Tibial nerve (tissue), 4 donors: ENCODE results near the gene ASMTL. TPM values are rescaled to one million over a fixed set of nuclear protein-coding genes. Genes with fewer than 3 reads are reported as not detected.

ENCODE experiments used
- DNase-seq, 2 donors: peaks; one replicate each; pipeline ENCODE4 v3.0.0-alpha.2; 2019; ENCODE audit warnings: low spot score in 2 of 2
- H3K27ac ChIP-seq, 4 donors: fragments of 200-600 bp; sonication (generic) in 3 of 4; one replicate each; pipeline ENCODE4 v1.5.1; 2017 to 2019; ENCODE audit warnings: mild to moderate bottlenecking in 1 of 4
- H3K27me3 ChIP-seq, 2 donors: fragments of 200-600 bp; sonication (generic) in 1 of 2; one replicate each; pipeline versions ENCODE4 v1.5.1 to v1.6.0; 2017 to 2019
- H3K36me3 ChIP-seq, 3 donors: fragments of 200-600 bp; sonication (generic); one replicate each; pipeline ENCODE4 v1.5.1; 2018 to 2019
- H3K4me1 ChIP-seq, 4 donors: fragments of 200-600 bp; sonication (generic) in 3 of 4; one replicate each; pipeline ENCODE4 v1.5.1; 2017 to 2019
- H3K4me3 ChIP-seq, 4 donors: fragments of 200-600 bp; sonication (generic) in 3 of 4; one replicate each; pipeline ENCODE4 v1.5.1; 2017 to 2019; ENCODE audit warnings: mild to moderate bottlenecking in 1 of 4, moderate library complexity in 1 of 4
- H3K9me3 ChIP-seq, 4 donors: fragments of 200-600 bp; sonication (generic) in 3 of 4; one replicate each; pipeline ENCODE4 v1.5.1; 2017 to 2019
- EP300 ChIP-seq, 2 donors: sonication (generic); formaldehyde crosslinking; IDR thresholded peaks; one replicate each; pipeline ENCODE4 v1.6.1; 2017; ENCODE audit warnings: antibody characterized with exemption in 2 of 2, mild to moderate bottlenecking in 1 of 2
- POLR2A ChIP-seq, 2 donors: fragments of 450-650 bp; IDR thresholded peaks; one replicate each; pipeline ENCODE4 v1.6.1; 2017; ENCODE audit warnings: antibody characterized with exemption in 2 of 2, mild to moderate bottlenecking in 2 of 2, moderate library complexity in 2 of 2
- WGBS, 2 donors: methylation state at CpG; one replicate each; pipeline ENCODE4 v1.1.5; 2018; 5-methylcytosine and 5-hydroxymethylcytosine counted together
- total RNA-seq, 4 donors: library from RNA; depleted of rRNA; stranded (reverse); fragments of >200 nt; gene quantifications; one replicate each; pipeline ENCODE4 v1.1.0, GENCODE V29; 2016
- TF ChIP-seq, protein P1 (sequence below), 5 experiments: fragments of 200-600 bp in 3 of 5; fragments of 450-650 bp in 2 of 5; sonication (generic) in 3 of 5; IDR thresholded peaks; one replicate each; pipeline ENCODE4 v1.5.1; 2016 to 2019; ENCODE audit warnings: antibody characterized with exemption in 5 of 5, mild to moderate bottlenecking in 3 of 5, moderate library complexity in 2 of 5

Gene ASMTL
- total RNA-seq, 4 donors from 2014 or later = 25.1 to 47.2 (median 43.3) TPM

GRCh38 chrX:1488745-1489144 lies 36.0 kb upstream of the ASMTL start:
- WGBS, 2 donors = 81 to 91% methylated on average over 1 of the region's 1 CpG
- H3K27ac ChIP-seq = no peak overlapping the region
- H3K36me3 ChIP-seq = no peaks in the 10 kb centered on the region
- no peak for TF ChIP-seq POLR2A (IDR thresholded peaks at IDR 0.05)
- TF ChIP-seq, protein P1, sequence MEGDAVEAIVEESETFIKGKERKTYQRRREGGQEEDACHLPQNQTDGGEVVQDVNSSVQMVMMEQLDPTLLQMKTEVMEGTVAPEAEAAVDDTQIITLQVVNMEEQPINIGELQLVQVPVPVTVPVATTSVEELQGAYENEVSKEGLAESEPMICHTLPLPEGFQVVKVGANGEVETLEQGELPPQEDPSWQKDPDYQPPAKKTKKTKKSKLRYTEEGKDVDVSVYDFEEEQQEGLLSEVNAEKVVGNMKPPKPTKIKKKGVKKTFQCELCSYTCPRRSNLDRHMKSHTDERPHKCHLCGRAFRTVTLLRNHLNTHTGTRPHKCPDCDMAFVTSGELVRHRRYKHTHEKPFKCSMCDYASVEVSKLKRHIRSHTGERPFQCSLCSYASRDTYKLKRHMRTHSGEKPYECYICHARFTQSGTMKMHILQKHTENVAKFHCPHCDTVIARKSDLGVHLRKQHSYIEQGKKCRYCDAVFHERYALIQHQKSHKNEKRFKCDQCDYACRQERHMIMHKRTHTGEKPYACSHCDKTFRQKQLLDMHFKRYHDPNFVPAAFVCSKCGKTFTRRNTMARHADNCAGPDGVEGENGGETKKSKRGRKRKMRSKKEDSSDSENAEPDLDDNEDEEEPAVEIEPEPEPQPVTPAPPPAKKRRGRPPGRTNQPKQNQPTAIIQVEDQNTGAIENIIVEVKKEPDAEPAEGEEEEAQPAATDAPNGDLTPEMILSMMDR (IDR thresholded peaks at IDR 0.05) = no peak
- no peak for TF ChIP-seq EP300 (IDR thresholded peaks at IDR 0.05)
- no peaks in the 10 kb centered on the region for H3K27me3 ChIP-seq
- no peak for DNase-seq
- H3K9me3 ChIP-seq = peaks cover 0 to 22% (median 0%) of the 10 kb centered on the region in 4 donors
- peaks cover 0 to 5% (median 0%) of the 10 kb centered on the region in 4 donors for H3K4me1 ChIP-seq
- no peak overlapping the region for H3K4me3 ChIP-seq

DNA sequence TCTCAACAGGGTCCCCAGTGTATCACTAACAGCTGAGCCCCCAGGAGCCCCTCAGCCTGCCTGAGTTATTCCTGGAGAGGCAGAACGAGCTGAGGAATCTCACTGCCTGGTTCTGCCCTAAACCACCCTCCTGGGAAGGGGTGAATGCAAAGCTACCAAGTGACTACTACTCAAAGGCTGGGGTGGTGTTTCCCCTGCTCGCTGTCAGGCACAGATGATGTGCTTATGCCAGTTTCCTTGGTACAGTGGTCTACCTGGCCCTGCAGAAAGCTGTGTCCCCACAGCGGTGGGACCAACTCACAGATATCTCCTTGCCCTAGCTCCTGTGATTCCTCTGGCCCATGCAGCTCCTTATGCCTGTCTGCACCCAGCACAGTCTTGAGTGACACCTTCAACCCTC lies 35.4 kb upstream of the ASMTL start:
- Histone ChIP-seq H3K27ac (no peak overlapping the region), H3K4me3 (no peak overlapping the region), H3K4me1 (no peaks in the 10 kb centered on the region), H3K36me3 (no peaks in the 10 kb centered on the region), H3K27me3 (no peaks in the 10 kb centered on the region), H3K9me3 (peaks cover 0 to 22% (median 0%) of the 10 kb centered on the region in 4 donors)
- TF ChIP-seq EP300 (IDR thresholded peaks at IDR 0.05) (no peak), POLR2A (IDR thresholded peaks at IDR 0.05) (no peak)
- TF ChIP-seq, protein P1 (IDR thresholded peaks at IDR 0.05) = no peak
- no peak for DNase-seq
- 75 to 84% methylated on average over 3 of the region's 3 CpGs for WGBS, 2 donors

- Histone ChIP-seq H3K4me1 (no peaks in the 10 kb centered on the region), H3K4me3 (no peak overlapping the region), H3K9me3 (peaks cover 0 to 18% (median 0%) of the 10 kb centered on the region in 4 donors), H3K27me3 (no peaks in the 10 kb centered on the region), H3K27ac (no peak overlapping the region), H3K36me3 (no peaks in the 10 kb centered on the region)
- no peak for DNase-seq
- WGBS, 2 donors = 83 to 94% methylated on average over 5 of the region's 5 CpGs
- TF ChIP-seq, protein P1 (IDR thresholded peaks at IDR 0.05) = no peak
- TF ChIP-seq POLR2A (IDR thresholded peaks at IDR 0.05) = no peak
- no peak for TF ChIP-seq EP300 (IDR thresholded peaks at IDR 0.05)
These were observed 34.7 kb upstream of the ASMTL start for GRCh38 chrX:1487401-1487800.

DNA sequence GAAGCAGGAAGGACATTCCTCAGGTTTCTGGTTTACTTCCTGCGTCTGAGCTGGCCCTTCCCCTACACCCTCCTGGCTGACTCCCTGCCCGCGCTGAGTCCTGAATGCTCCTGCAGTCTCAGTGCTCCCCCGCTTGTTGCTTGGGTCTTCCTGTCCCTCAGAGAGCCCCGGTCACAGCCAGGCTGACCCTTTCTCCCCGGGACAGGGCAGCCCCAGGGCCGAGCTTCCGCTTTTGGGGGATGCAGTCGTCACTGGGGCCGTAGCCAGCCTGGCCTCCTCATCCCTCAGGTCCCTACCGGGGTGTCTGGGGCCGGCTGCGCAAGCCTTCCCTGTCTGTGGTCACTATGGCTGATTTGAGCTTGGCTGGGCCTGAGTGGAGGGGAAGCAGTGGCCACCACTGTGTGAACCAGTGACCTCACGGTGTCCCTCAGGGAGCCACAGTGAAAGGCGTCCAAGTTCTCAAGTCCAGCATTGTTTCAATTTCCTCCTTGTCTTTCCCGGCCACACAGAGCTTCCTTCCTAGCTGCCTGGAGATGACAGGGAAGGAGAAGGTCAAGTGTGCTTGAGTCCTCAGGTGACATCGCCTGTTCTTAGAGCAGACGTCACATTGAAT lies 34.1 kb upstream of the ASMTL start:
- Histone ChIP-seq H3K9me3 (peaks cover 0 to 13% (median 0%) of the 10 kb centered on the region in 4 donors), H3K36me3 (no peaks in the 10 kb centered on the region), H3K27ac (peak overlapping the region in 1 of 4 donors; percentile 65), H3K27me3 (no peaks in the 10 kb centered on the region), H3K4me3 (no peak overlapping the region), H3K4me1 (no peaks in the 10 kb centered on the region)
- WGBS, 2 donors = 44 to 53% methylated on average over 18 of the region's 18 CpGs
- no peak for DNase-seq
- TF ChIP-seq EP300 (IDR thresholded peaks at IDR 0.05) (peak in 1 of 2 donors; percentile 56), POLR2A (IDR thresholded peaks at IDR 0.05) (no peak)
- TF ChIP-seq, protein P1 (IDR thresholded peaks at IDR 0.05) = no peak

GRCh38 chrX:1486177-1486576 lies 33.5 kb upstream of the ASMTL start:
- WGBS, 2 donors = 80 to 89% methylated on average over 5 of the region's 5 CpGs
- no peak for DNase-seq
- no peaks in the 10 kb centered on the region for H3K27me3 ChIP-seq

More at GRCh38 chrX:1486177-1486576, 33.5 kb upstream of the ASMTL start:
- Histone ChIP-seq H3K36me3 (no peaks in the 10 kb centered on the region), H3K27ac (peak overlapping the region in 1 of 4 donors; percentile 65), H3K4me3 (no peak overlapping the region), H3K4me1 (no peaks in the 10 kb centered on the region), H3K9me3 (peaks cover 0 to 8% (median 0%) of the 10 kb centered on the region in 4 donors)
- TF ChIP-seq EP300 (IDR thresholded peaks at IDR 0.05) = no peak
- no peak for TF ChIP-seq POLR2A (IDR thresholded peaks at IDR 0.05)
- TF ChIP-seq, protein P1 (IDR thresholded peaks at IDR 0.05) = no peak
